GM19238 (cell line): ENCODE results near the gene AGAP1.

Experiments used
- DNase-seq: peaks from one replicate; pipeline ENCODE4 v3.0.0; 2011; ENCODE audit warnings: low spot score; ENCODE audit not compliant: insufficient read length

The AGAP1 gene

GRCh38 chr2:235958221-235958930 lies 464.5 kb downstream of the AGAP1 start:
- DNase-seq = no peak

GRCh38 chr2:235958931-235959410 lies 465.1 kb downstream of the AGAP1 start:
- no peak for DNase-seq

GRCh38 chr2:235960011-235960715 lies 466.3 kb downstream of the AGAP1 start:
- no peak for DNase-seq

- no peak for DNase-seq
Observed at GRCh38 chr2:235960716-235961640, 467.1 kb downstream of the AGAP1 start.

- no peak for DNase-seq
Observed at GRCh38 chr2:235961711-235962110, 467.9 kb downstream of the AGAP1 start.

- no peak for DNase-seq
Observed at GRCh38 chr2:235963853-235964577, 470.2 kb downstream of the AGAP1 start.

GRCh38 chr2:235964787-235965390 lies 471.0 kb downstream of the AGAP1 start:
- DNase-seq = no peak

- DNase-seq = no peak
Observed at GRCh38 chr2:235966396-235966795, 472.6 kb downstream of the AGAP1 start.

GRCh38 chr2:235966932-235967757 lies 473.3 kb downstream of the AGAP1 start:
- no peak for DNase-seq

GRCh38 chr2:235968155-235968554 lies 474.3 kb downstream of the AGAP1 start:
- DNase-seq = no peak

- DNase-seq = no peak
Observed at GRCh38 chr2:235968616-235969324, 474.9 kb downstream of the AGAP1 start.

GRCh38 chr2:235970204-235971040 lies 476.6 kb downstream of the AGAP1 start:
- no peak for DNase-seq

- no peak for DNase-seq
Observed at GRCh38 chr2:235976516-235976915, 482.7 kb downstream of the AGAP1 start.

GRCh38 chr2:235976956-235977355 lies 483.1 kb downstream of the AGAP1 start:
- no peak for DNase-seq

- no peak for DNase-seq
Observed at GRCh38 chr2:235977445-235977844, 483.6 kb downstream of the AGAP1 start.

- no peak for DNase-seq
Observed at GRCh38 chr2:235978022-235978421, 484.2 kb downstream of the AGAP1 start.

- no peak for DNase-seq
Observed at GRCh38 chr2:235979037-235979436, 485.2 kb downstream of the AGAP1 start.

- DNase-seq = no peak
Observed at GRCh38 chr2:235979753-235980435, 486.1 kb downstream of the AGAP1 start.
